HG02981 (cell line): Measurements from ENCODE around the gene SPACA5B.
"Not testable (repeated sequence)": the region's sequence is repeated elsewhere in the genome, so short reads cannot be mapped to it uniquely, and the experiment has no call there.

Source experiments
- ATAC-seq: cut with Tn5 transposase; IDR thresholded peaks from one replicate; pipeline ENCODE4 v1.9.1; 2021; ENCODE audit warnings: mild to moderate bottlenecking, moderate library complexity; ENCODE audit not compliant: unreplicated experiment

Gene SPACA5B

DNA sequence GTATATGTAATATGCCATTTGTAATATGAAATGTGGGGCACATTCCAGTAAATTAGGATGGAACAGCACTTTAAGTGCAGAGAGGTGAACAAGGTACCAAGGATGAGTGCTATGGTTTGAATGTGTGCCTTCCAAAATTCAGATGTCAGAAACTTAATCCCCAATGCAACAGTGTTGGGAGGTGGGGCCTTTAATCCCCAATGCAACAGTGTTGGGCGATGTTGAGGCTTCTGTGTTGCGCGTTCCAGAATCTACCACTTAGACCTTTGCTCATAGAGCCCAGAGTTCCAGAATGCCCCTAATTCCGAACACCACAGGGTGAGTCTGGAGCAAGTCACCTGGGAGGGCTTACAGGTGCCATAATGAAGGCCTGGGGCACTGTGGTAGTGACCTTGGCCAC lies at the start of gene SPACA5B:
SPACA5B (plus strand) TSS at position 301 of the 400 bp plus-strand sequence; CDS start at position 363, 62 bp downstream.
- not testable (repeated sequence) for ATAC-seq

DNA sequence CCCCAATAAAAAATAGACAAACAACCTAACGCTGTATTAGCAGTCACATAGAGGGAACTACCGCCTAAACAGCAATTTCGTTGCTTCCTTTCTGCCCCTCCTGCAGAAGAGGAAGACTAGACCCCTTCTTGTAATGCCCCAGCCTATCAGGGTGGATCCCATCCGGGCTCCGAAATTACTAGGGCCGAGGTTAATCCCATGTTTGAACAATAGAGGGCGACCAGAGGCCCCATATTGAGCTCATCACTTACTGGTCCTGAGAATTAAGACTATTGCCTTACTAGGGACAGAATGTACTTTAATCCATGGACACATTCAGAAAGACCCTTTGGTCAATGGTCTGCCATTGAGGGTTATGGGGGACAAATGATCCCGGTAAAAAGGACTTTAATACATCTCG lies 47.2 kb upstream of the SPACA5B start:
- peak; percentile 48 for ATAC-seq

DNA sequence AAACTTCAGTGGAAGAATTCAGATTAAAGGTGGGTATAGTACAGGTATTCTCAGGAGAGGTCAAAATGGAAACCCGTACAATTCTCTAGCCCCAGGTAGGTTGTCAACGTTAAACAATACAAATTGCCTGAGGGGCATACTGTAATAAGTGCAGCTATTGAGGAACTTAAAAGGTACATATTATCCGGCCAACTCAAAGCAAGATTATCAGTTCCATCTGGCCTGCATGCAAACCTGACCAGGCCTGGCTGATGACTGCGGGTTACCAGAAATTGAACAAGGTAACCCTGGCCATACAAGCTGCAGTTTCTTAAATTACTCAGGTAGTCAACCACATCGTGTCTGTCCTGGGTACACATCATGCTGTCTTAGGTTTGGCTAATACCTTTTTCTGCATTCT lies 46.7 kb upstream of the SPACA5B start:
- ATAC-seq, result no peak

DNA sequence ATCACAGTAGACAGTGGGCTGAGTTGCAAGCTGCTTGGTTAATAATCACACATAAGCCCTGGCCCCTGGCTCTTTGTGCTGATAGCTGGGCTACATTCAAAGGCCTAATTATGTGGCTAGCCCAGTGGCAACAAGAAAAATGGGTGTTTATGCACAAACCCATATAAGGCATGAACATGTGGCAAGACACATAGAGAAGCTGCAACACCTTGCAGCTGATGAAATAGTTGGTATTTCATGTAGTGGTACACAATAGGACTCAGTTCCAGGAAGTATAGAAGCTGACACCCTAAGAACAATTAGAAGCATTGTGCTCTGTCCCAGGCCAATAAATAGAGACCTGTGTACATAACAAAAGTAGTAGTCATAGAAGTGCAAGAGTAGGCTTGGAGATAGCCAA lies 44.3 kb upstream of the SPACA5B start:
- no peak for ATAC-seq

DNA sequence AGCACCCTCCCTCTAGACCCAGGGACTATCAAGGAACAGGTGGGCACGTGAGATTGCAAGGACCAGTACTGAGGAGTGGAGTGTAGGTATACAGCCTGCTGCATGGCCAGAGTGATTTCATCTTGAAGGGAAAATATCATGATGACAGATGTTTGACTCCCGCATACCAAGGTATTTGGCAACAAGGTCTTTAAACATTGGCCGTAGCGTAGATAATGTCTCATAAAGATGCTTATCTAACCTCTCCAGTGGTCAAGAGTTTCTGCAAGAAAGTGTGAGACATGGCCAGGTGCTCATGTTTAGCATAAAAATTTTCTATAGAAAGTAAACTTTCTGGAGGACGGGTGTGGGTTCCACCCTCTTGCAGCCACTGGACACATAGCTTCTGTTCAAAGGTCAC lies 40.3 kb upstream of the SPACA5B start:
- ATAC-seq, result no peak

DNA sequence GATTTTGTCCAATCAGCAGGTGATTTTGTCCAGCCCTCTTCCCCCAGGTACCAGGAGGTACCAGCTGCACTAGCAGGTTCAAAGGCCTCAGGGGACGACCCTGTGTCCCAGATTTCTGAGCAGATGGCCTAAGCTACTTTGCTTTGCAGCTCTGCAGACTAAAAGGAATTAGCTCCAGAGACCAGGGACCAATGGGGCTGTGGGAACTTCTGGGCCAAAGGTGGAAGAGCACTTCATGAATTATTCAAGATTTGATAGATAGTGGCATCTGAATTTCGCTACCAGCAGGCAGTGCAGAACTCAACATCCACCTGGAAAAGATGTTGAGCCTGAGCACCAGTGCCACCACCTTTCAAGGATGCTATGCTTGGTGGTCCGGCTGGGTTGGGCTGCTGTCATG lies 37.9 kb upstream of the SPACA5B start:
- ATAC-seq, result not testable (repeated sequence)

DNA sequence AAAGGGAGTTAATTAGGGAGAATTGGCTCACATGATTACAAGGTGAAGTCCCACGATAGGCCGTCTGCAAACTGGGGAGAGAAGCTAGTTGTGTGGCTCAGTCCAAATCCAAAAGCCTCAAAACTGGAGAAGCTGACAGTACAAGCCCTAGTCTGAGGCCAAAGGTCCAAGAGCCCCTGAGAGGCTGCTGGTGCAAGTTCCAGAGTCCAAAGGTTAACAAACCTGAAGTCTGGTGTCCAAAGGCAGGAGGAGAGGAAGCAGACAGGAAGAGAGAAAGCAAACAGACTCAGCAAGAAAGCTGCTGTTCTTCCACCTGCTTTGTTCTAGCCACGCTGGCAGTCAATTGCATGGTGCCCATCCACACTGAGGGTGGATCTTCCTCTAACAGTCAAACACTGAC lies 29.0 kb upstream of the SPACA5B start:
- no peak for ATAC-seq

DNA sequence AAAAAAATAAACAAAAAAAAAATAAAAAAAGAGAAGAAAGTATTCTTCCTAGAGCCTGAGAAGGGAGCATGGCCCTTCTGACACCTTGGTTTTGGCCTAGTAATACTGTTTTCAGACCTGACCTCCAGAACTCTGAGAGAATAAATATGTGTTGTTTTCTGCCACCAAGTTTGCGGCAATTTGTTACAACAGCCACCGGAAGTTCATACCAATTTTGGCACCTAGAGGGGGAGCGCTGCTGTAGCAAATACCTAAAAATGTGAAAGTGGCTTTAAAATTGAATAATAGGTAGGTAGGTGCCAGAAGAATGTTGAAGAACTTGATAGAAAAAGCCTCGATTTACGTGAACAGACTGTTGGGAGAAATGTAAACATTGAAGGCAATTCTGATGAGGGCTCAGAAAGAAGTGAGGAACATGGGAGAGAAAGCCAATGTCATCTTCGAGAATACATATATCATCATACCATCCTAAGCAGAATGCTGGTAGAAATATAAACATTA lies 27.5 kb upstream of the SPACA5B start:
- no peak for ATAC-seq

DNA sequence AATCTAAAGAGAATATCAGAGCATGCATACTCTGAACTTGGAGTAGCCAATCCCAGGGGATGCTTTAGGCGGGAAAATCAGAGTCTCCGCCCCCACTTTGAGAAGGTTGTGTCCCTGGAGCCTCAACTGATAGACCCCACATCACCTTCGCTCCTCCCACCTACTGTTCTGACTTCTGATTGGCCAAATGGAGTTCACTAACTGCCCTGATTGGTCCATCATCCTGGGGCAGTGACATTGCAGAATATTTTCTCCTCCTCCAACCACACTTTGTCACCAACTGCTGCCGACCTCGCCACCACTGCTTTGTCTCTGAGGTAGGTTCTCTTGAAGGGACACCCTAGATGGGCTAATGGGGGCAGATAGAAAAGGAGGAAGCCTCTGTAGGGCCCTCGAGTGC lies 22.7 kb upstream of the SPACA5B start:
- no peak for ATAC-seq

DNA sequence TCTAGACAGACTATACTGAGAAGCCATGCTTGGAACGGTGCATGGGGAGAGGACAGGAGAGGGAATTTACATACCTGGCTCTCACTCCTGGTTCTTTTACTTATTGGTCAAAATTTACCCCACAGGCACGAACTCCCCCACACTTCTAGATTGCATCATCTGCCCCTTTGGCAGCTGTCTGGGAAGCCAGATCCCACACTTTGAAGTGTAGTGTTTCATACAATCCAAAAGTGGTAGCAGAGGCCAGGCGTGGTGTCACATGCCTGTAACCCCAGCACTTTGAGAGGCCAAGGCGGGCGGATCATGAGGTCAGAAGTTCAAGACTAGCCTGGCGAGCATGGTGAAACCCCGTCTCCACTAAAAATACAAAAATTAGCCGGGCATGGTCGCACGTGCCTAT lies 5.1 kb upstream of the SPACA5B start:
- not testable (repeated sequence) for ATAC-seq

DNA sequence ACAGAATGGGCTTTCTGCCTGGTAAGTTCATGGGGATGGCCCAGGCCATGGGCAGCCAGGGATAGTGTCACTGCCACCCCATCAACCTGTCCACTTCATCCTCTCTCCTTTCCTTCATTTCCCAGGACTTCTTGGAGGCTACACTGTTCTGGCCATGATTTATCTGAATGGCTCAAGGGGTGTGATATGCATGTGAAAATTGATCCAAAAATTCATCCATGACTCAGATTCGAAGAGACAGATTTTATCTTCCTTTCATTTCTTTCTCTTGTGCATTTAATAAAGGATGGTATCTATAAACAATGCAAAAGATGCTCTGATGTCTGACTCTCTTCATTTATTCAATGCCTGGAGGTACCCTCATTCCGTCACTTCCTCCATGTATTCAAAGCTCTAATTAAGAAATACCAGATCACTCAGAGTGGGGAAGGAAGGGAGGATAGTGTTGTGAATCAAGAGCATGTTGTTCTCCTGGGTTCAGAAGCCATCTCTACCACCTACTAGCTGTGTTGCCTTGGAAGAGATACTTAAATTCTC lies 1.9 kb downstream of the SPACA5B start:
- not testable (repeated sequence) for ATAC-seq

DNA sequence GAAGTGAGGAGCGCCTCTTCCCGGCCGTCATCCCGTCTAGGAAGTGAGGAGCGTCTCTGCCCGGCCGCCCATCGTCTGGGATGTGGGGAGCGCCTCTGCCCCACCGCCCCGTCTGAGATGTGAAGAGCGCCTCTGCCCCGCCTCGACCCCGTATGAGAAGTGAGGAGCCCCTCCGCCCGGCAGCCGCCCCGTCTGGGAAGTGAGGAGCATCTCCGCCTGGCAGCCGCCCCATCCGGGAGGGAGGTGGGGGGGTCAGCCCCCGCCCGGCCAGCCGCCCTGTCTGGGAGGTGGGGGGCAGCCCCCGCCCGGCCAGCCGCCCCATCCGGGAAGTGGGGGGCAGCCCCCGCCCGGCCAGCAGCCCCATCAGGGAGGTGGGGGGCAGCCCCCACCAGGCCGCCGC lies 8.7 kb downstream of the SPACA5B start:
- not testable (repeated sequence) for ATAC-seq

DNA sequence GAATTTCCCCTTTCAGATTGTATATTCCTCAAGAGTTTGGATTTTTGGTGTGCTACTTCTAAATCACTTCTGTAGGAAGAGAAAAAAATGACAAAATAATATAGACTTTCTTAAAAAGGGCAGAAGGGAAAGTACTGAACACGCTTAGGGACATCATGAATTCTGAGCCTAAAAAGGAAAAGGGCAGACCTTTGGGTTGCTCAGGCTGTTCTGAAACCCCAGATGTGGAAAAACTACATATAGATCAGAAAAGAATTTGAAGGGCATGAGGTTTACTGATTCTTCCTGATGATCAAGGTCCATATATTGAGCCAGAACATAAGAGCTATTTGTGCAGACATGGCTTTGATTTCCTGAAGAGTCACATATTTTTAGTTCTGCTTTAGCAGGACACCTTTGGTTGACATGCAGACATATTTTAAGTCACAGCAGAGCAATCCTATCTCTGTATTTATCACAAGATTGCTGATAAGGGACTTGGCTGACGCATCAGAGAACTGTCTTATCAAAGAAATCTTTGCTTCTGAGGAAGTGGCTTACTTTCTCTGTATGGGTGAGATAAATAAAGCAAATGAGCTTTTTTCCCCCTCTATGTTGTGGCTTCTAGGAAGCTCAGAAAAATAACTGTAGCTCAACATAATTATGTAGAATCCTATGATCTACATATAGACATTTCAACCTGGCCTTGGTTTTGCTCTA lies 11.5 kb downstream of the SPACA5B start:
- ATAC-seq, result not testable (repeated sequence)

DNA sequence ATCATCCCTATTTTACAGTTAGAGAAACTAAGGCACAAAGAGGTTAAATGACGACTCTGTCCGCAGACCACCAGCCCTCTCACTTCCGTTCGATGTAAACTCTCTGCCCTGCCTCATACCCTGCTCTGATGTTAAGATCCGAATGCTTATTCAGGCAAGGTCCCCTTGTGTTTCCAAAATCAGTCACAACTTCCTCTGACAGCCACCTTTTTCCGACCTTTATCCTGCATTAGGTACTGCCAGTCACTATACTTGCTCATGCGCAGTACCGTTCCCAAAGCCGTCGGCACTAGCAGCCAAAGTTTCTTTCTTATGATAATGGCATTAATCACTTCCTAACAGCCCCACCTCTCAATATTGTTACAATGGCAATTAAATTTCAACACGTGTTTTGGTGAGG lies 12.3 kb downstream of the SPACA5B start:
- not testable (repeated sequence) for ATAC-seq

DNA sequence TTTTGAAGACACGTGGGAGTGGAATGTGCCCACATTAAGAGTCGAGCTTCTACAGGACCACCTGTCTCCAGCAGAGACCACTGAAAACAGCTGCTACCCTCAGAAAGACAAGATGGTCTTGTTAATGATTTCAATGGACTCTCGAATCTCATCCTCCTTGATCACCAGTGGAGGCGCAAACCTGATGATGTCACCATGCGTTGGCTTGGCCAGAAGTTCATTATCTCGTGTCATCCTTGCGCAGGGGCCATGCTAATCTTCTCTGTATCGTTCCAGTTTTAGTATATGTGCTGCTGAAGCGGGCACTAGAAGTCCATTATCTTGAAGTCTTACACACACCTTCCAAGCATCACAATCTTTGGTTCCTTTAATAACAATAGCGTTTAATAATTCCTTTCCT lies 23.3 kb downstream of the SPACA5B start:
- no peak for ATAC-seq

DNA sequence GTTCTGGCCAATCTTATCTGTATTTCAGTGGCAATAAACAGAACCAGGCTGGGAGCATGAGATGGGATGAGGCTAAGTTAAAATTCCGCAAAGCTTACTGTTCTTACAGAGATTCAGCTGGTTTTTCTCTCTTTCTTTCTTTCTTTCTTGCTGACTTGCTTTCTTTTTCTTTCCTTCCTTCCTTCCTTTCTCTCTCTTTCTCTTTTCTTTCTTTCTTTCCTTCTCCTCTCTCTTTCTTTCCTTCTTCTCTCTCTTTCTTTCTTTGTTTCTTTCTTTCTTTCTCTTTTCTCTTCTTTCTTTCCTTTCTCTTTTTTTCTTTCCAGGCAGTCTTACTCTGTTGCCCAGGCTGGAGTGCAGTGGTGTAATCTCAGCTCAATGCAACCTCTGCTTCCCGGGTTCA lies 24.4 kb downstream of the SPACA5B start:
- no peak for ATAC-seq

DNA sequence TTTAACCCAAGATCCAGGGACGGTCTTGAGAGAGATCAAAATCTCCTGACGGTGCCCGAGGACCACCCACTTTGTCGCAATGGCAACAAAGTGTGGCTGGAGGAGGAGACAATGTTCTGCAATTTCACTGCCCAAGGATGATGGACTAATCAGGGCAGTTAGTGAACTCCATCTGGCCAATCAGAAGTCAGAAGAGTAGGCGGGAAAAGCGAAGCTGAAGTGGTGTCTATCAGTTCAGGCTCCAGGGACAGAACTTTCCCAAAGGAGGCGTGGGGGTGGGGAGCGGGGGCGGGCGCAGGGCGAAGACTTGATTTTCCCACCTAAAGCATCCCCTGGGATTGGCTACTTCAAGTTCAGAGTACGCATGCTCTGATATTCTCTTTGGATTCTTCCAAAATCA lies 25.6 kb downstream of the SPACA5B start:
- ATAC-seq, result no peak

DNA sequence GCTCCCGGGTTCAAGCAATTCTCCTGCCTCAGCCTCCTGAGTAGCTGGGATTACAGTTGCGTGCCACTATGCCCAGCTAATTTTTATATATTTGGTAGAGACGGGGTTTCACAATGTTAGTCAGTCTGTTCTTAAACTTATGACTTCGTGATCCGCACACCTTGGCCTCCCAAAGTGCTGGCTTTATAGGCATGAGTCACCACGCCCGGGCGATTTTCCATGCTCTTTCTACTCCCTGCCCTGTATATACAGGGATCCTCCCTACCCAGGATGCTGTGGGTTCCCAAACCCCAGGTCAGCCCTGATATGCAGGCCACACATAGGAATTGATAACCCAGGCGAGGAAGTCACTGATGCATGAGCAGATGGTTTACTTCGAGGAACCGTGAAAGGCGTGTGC lies 34.8 kb downstream of the SPACA5B start:
- no peak for ATAC-seq

DNA sequence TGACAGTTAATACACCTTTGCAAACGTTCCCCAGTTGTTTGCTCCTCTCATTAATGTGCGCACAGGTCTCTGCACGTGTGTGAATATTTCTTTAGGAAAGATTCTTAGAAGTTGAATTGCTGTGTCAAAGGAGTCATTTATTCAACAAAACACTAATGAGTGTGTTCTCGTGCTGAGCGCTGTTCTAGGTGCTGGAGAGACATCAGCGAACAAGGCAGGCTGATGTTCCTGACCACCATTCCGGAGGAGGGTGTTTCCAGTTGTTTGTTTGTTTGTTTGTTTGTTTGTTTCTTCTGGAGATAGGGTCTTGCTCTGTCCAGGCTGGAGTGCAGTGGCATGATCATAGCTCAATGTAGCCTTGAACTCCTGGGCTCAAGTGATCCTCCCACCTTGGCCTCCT lies 35.9 kb downstream of the SPACA5B start:
- ATAC-seq, result not testable (repeated sequence)

DNA sequence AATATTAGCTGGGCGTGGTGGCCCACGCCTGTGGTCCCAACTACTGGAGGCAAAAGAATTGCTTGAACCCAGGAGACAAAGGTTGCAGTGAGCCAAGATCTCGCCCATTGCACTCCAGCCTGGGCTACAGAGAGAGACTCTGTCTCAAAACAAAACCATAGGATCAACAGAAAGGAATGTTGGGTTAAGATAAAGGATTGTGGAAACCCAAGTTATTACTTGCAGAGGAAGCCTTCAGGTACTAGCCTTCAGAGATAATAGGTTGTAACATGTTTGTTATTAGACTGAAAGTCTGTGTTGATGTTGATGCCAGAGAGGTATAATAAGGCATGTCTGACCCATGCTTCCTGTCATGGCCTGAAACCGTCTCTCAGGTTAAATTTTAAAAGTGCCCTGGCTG lies 49.3 kb downstream of the SPACA5B start:
- no peak for ATAC-seq

DNA sequence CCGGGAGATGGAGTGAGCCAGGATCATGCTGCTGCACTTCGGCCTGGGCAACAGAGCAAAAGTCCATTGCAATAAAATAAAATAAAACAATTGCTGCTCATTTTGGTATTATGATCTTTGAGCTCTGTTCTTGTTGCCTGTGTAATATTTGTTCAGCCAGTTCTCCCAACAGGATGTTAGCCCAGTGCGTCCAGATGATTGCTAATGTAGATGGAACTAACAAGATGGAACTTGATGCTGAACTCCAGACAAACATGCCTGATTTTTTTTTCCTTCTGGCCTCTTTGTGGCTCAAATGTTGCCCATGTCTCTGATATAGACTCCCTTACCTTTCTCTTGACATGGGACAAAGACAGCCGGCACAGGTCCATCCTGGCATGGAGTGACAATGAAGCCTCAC lies 50.4 kb downstream of the SPACA5B start:
- no peak for ATAC-seq

DNA sequence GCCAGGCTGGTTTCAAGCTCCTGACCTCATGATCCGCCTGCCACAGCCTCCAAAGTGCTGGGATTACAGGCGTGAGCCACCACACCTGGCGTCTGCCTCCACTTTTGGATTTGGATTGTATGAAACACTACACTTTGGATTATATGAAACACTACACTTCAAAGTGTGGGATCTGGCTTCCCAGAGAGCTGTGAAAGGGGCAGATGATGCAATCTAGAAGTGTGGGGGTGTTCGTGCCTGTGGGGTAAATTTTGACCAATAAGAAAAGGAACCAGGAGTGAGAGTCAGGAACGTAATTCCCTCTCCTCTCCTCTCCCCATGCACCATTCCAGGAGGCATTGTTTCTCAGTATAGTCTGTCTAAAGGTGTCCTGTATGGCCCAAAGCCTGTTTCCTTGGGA lies 51.5 kb downstream of the SPACA5B start:
- not testable (repeated sequence) for ATAC-seq
